GM18502 (cell line): ENCODE measurements around the gene NMNAT3.

ENCODE experiments used
- ATAC-seq: cut with Tn5 transposase; IDR thresholded peaks from one replicate; pipeline ENCODE4 v1.9.1; 2021; ENCODE audit warnings: mild to moderate bottlenecking; ENCODE audit not compliant: unreplicated experiment, poor library complexity

The NMNAT3 gene

GRCh38 chr3:139555249-139555648 is 122.5 kb downstream of the NMNAT3 start:
- no peak for ATAC-seq

DNA sequence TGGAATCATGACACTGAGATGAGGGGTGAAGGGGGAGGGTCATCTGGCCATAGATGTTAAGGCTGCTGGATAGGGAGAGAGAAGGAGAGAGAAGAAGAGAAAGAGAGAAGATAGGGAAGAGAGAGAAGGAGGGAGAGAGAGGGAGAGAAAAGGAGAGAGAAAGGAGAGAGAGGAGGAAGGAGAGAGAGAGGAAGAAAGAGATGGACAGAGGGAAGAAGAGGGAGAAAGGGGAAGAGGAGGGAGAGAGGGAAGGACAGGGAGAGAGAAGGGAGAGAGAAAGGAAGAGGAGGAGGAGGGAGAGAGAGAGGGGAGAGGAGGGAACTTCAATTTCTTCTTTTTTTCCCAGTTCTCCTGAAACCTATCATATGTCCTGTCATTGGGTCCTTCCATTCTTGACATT is 123.1 kb downstream of the NMNAT3 start:
- ATAC-seq: no peak

- ATAC-seq: no peak
Measured at GRCh38 chr3:139552632-139553365, 125.0 kb downstream of the NMNAT3 start.

DNA sequence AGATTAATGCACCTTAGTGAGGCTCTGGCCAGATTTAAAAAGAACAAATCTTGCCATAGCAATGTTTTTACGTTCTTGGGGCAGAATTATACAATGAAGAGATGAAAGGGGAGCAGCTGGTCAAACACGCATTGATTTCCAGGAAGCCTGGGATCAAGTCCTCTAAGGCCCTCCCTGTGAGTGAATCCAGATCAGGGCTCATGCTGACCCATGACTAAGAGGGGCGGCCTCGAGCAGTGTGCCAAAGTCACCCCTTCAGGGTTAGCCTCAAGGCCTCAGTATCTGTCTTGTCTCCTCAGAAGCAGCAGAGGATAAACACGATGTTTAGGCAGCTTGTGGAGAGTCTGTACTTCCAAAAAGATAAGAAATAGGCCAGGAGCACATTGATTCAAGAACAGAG is 129.0 kb downstream of the NMNAT3 start:
- ATAC-seq: no peak

DNA sequence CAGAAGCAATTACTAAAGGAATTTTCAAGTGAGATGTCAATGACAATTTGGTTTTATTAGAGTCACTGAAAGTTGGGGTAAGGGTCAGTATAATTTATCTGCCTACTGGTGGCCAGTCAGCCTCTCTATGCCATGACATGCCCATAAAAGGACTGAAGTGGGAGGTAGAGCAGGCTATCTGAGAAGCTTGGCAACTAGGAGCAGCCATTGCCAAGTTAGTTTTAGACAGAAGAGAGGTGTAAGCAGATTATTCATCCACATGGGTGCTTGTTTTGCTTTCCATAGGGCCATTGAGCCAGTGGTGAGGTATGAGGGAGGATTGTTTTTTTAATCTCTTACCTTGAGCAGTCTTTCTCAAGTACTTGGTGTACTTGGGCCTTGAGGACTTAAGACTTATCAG is 130.1 kb downstream of the NMNAT3 start:
- ATAC-seq: no peak

DNA sequence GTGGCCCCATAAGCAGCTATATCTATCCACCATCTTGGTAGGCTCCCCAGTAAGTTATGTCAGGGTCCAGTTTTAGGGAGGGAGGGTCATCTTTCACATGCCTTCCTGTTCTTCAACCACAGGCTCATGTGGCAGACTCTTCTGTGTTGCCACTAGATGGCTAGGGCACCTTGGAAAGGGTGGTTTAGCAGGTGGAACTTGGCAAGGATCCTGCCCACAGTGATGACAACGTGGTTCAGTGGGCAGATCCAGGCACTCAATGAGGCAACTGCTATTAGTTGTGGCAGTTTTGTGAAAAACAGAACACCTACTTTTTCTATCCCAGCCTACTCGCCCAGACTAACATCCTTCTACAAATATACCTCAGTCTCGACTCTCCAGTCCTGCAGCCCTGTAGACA is 131.0 kb downstream of the NMNAT3 start:
- ATAC-seq: no peak

- ATAC-seq: no peak
Measured at GRCh38 chr3:139541532-139542288, 136.1 kb downstream of the NMNAT3 start.

GRCh38 chr3:139540651-139541531 is 136.9 kb downstream of the NMNAT3 start:
- ATAC-seq: no peak

DNA sequence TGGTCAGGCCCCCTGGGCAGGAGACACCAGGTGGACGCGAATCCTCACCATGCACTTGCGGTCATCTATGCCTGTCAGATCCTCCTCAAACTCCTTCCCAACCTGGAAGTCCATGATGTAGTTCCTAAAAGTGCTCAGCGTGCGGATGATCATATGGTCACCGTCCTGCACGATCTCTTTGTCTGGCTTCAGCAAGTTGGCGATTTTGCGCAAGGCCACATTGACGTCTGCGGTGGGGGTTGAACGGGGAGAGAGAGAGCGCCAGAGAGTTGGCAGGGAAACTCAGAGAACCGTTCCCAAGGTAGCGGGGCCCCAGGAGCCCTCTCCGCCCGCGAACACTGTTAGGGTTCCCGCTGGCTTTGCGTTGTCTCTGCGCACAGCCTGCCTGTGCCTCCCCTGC is 139.0 kb downstream of the NMNAT3 start:
- no peak for ATAC-seq

- ATAC-seq: no peak
Measured at GRCh38 chr3:139537795-139538621, 139.8 kb downstream of the NMNAT3 start.

- ATAC-seq: no peak
Measured at GRCh38 chr3:139537361-139537760, 140.4 kb downstream of the NMNAT3 start.

DNA sequence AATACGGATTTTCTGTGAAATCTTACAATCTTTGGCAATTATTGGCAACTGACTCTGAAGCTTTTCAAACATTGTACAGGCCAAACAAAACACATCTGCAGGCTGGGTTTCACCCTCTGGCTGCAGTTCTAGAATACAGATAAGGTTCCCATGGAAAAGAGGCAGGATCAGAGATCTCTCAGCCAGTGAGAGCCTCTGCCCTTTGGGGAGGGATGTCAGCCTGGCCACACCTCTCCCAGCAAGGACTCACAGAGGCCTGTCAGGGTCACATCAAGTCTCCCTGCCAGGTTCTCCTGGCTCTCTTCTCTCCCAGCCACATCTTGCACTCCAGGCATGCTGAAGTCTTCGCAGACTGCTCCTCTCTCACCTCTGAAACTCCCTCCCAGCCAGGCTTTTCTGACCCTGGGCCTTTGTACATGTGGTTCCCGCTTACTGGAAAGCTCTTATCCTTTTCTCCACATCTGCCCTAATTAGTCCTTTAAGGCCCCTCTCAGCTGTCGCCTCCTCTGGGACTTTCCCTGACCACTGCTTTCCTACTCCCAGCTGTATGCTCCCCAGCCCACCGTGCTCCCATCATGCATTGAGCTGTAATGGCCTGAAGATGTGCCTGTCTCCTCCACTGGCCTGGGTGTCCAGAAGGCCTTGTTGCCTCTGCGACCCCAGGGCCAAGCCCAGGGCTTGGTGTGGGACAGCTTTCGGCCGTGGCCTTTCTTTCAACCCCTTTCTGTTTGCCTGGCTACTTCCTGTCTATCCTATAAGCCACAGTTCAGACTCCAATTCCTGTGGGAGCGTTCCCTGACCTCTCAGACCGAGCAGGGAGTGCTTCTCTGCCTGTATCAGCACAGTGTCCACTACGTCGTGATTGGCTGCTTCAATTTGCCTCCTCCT is 142.5 kb downstream of the NMNAT3 start:
- no peak for ATAC-seq

- peak; percentile 82 for ATAC-seq
Measured at GRCh38 chr3:139534455-139534812, 143.3 kb downstream of the NMNAT3 start.

- ATAC-seq: peak; percentile 68
Measured at GRCh38 chr3:139533781-139534454, 143.9 kb downstream of the NMNAT3 start.

DNA sequence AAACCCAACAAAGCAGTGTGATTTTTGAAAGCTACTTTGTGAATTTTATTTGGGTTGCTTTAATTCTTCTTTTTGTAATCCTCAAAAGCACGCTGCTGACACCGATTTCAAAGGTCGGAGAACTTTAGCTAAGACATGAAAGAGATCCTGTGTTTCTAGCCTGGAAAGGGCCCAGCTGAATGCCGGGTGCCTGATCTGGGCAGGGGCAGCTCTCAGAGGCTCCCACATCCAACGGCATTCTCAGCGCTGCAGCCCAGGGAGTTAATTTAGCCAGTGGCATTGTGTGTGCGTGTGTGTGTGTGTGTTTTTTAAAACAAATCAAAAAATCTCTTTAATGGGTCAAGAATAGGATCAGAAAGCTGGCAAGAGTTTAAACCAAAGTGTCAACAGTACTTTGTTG is 144.8 kb downstream of the NMNAT3 start:
- no peak for ATAC-seq

DNA sequence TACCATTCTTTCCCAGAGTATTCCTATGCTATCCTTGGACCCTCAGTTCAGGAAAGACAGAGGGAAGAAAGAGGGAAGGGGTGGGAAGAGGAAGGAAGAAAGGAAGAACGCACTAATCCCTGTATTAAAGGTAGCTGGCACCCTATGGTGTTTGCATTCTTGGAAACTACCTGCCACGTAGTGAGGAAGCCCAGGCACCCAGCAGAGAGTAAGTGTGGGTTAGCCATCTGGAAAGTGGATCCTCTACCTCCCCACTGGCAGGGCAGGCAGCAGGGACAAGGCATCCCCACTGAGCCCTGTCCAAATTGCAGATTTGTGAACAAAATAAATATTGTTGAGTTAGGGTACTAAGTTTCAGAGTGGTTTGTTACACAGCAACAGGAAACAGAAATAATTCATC is 147.1 kb downstream of the NMNAT3 start:
- no peak for ATAC-seq

DNA sequence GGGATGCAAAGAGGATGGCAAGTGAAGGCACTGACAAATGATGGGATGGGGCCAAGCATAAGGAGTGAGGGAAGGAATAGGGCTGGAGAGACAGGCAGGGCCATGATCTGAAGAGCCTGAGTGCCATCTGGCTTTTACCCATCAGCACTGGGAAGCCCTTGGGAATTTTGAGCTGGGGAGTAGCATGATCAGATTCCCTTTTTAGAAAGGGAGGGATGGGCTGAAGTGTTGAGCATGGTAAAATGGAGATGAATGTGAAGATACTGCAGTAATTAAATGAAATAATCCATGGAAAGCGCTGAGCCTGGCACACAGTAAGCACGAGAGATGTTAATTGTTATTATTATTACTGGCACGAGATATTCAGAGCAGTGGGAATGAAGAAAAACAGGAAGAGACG is 148.1 kb downstream of the NMNAT3 start:
- ATAC-seq: no peak

DNA sequence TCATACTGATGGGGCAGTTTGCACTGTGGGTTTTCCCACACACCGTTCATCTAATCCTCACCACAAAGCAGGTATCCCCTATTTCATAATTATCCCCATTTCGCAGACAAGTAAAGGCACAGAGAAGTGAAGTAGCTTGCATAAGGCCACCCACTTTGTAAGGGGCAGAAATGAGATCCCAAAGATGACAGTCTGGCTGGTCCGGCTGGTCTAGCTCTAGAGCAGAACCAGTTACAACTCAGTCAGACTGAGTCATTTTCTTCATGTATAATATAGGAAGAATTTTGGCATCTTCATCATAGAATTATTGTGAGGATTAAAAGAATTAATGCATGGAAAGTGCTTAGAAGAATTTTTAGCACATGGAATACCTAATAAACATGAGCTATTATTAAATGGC is 148.8 kb downstream of the NMNAT3 start:
- no peak for ATAC-seq

DNA sequence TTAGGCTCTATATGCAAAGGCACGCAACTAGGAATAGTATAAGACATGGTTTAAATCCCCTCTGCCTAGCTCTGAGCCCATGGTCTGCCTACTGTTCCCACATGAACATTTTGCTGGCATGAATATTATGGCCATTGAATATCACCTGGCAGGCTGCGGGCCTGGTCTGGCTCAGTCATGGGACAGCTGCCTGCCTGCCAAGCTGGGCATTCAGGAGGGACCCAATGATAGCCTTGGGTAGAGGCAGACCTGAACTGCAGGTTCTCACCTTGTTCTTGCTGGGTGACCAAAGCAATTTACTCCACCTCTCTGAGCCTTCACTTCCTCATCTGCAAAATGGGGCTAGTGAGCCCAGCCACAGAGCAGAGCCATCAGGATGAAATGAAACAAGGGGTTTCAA is 149.5 kb downstream of the NMNAT3 start:
- no peak for ATAC-seq
